KMS-11 (cell line): ENCODE measurements around the gene IL22RA2.

Source experiments
- H2AFZ ChIP-seq: fragments of 200-600 bp; sonication (generic); 2 replicates; pipeline ENCODE4 v1.6.1; 2016; ENCODE audit warnings: antibody characterized with exemption, mixed run types, low read depth
- H3K27ac ChIP-seq: fragments of 200-600 bp; sonication (generic); 2 replicates; pipeline ENCODE4 v1.6.1; 2016; ENCODE audit warnings: mild to moderate bottlenecking, mixed run types
- H3K27me3 ChIP-seq: fragments of 200-600 bp; sonication (generic); 2 replicates; pipeline ENCODE4 v1.6.1; 2017; ENCODE audit warnings: mild to moderate bottlenecking, low read depth, mixed run types, moderate library complexity; ENCODE audit not compliant: insufficient read depth
- H3K36me3 ChIP-seq: fragments of 200-600 bp; sonication (generic); 2 replicates; pipeline ENCODE4 v1.6.1; 2017; ENCODE audit warnings: mild to moderate bottlenecking, mixed run types; ENCODE audit not compliant: insufficient read depth
- H3K4me1 ChIP-seq: fragments of 200-600 bp; sonication (generic); 2 replicates; pipeline ENCODE4 v1.6.1; 2016; ENCODE audit warnings: mild to moderate bottlenecking, low read depth, mixed run types; ENCODE audit not compliant: poor library complexity, severe bottlenecking
- H3K4me2 ChIP-seq: fragments of 200-600 bp; sonication (generic); 2 replicates; pipeline ENCODE4 v1.7.0; 2016; ENCODE audit warnings: mild to moderate bottlenecking, mixed run types
- H3K4me3 ChIP-seq: fragments of 200-600 bp; sonication (generic); IDR thresholded peaks from 2 replicates; pipeline ENCODE4 v1.6.1; 2017; ENCODE audit warnings: low read depth, low read length, mixed read lengths; ENCODE audit not compliant: insufficient read depth
- H3K79me2 ChIP-seq: fragments of 200-600 bp; sonication (generic); 2 replicates; pipeline ENCODE4 v1.6.1; 2016; ENCODE audit warnings: low read depth, mixed run types; ENCODE audit not compliant: insufficient read depth
- H3K9ac ChIP-seq: fragments of 200-600 bp; sonication (generic); 2 replicates; pipeline ENCODE4 v1.6.1; 2016; ENCODE audit warnings: mild to moderate bottlenecking, mixed run types
- H4K20me1 ChIP-seq: fragments of 200-600 bp; sonication (generic); 2 replicates; pipeline ENCODE4 v1.6.1; 2016; ENCODE audit warnings: mild to moderate bottlenecking, mixed run types; ENCODE audit not compliant: insufficient read depth
- CTCF ChIP-seq: fragments of 200-600 bp; sonication (generic); conservative IDR thresholded peaks from 2 replicates; pipeline ENCODE4 v1.6.1; 2017; ENCODE audit warnings: low read depth, mild to moderate bottlenecking, antibody characterized with exemption, low read length, moderate library complexity, mixed read lengths

Gene IL22RA2, protein sequence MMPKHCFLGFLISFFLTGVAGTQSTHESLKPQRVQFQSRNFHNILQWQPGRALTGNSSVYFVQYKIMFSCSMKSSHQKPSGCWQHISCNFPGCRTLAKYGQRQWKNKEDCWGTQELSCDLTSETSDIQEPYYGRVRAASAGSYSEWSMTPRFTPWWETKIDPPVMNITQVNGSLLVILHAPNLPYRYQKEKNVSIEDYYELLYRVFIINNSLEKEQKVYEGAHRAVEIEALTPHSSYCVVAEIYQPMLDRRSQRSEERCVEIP

GRCh38 chr6:137173501-137173900 lies at the start of gene IL22RA2:
Gene IL22RA2, minus strand, starts transcription at chr6:137173644. Its CDS starts 11,895 bp downstream, at chr6:137161749.
- no peaks in the 10 kb centered on the region for H3K27me3 ChIP-seq
- H3K27ac ChIP-seq: no peak within 1 kb of the TSS
- no peak within 1 kb of the TSS for H3K9ac ChIP-seq
- H2AFZ ChIP-seq: no peak within 1 kb of the TSS
- H3K79me2 ChIP-seq: no peaks in the 10 kb centered on the region
- H3K4me3 ChIP-seq: no peak within 1 kb of the TSS
- TF ChIP-seq CTCF: no peak
- H3K4me2 ChIP-seq: no peak within 1 kb of the TSS
- H4K20me1 ChIP-seq: no peaks in the 10 kb centered on the region
- H3K4me1 ChIP-seq: no peaks in the 10 kb centered on the region
- H3K36me3 ChIP-seq: no peaks in the 10 kb centered on the region

- Histone ChIP-seq H3K4me3 (no peak overlapping the region), H3K27ac (no peak overlapping the region), H4K20me1 (no peaks in the 10 kb centered on the region), H3K9ac (no peak overlapping the region), H3K79me2 (peaks cover 5% of the 10 kb centered on the region; the same call in 1 of the 2 replicates), H3K36me3 (no peaks in the 10 kb centered on the region), H3K4me2 (no peak overlapping the region), H2AFZ (no peak overlapping the region), H3K27me3 (no peaks in the 10 kb centered on the region), H3K4me1 (peaks cover 19% of the 10 kb centered on the region)
- TF ChIP-seq CTCF: no peak
Measured at GRCh38 chr6:137222381-137222780, 48.9 kb upstream of the IL22RA2 start.

- no peaks in the 10 kb centered on the region for H4K20me1 ChIP-seq
- H3K79me2 ChIP-seq: peaks cover 5% of the 10 kb centered on the region; the same call in 1 of the 2 replicates
- H3K4me2 ChIP-seq: peak overlapping the region; percentile 93
- no peak for TF ChIP-seq CTCF
- no peaks in the 10 kb centered on the region for H3K36me3 ChIP-seq
- H3K4me1 ChIP-seq: peaks cover 17% of the 10 kb centered on the region
- peak overlapping the region; percentile 63; the same call in 1 of the 2 replicates for H3K9ac ChIP-seq
- no peak overlapping the region for H3K4me3 ChIP-seq
- H2AFZ ChIP-seq: peak overlapping the region; percentile 81
- H3K27ac ChIP-seq: no peak overlapping the region
- H3K27me3 ChIP-seq: no peaks in the 10 kb centered on the region
Measured at GRCh38 chr6:137219664-137220252, 46.3 kb upstream of the IL22RA2 start.

GRCh38 chr6:137218917-137219663 lies 45.6 kb upstream of the IL22RA2 start, which contains the start of gene IFNGR1:
Gene IFNGR1, minus strand, starts transcription at chr6:137219385. Its CDS starts 58 bp downstream, at chr6:137219327.
- no peak within 1 kb of the TSS for H3K4me3 ChIP-seq
- no peaks in the 10 kb centered on the region for H3K36me3 ChIP-seq
- H3K27me3 ChIP-seq: no peaks in the 10 kb centered on the region
- TF ChIP-seq CTCF: no peak
- peak within 1 kb of the TSS; percentile 81 for H2AFZ ChIP-seq
- H3K9ac ChIP-seq: peak within 1 kb of the TSS; percentile 63
- peak within 1 kb of the TSS; percentile 93 for H3K4me2 ChIP-seq
- H4K20me1 ChIP-seq: no peaks in the 10 kb centered on the region
- peaks cover 17% of the 10 kb centered on the region for H3K4me1 ChIP-seq
- H3K27ac ChIP-seq: peak within 1 kb of the TSS; percentile 17
- peaks cover 5% of the 10 kb centered on the region; the same call in 1 of the 2 replicates for H3K79me2 ChIP-seq
